ENCODE measurements around the gene REV3L. TPM values are rescaled to one million over a fixed set of nuclear protein-coding genes. Genes with fewer than 3 reads are reported as not detected.

REV3L gene
- total and polyA plus RNA-seq, 2 of the 8 experiments (the other 6 are each of a cell fraction or from before 2014, with no cell fraction given): 2.1 to 6.6 TPM

- Histone ChIP-seq H3K9ac (replicated peaks in 1 of 4; ENCODE audit: extremely low read depth in 1 of 4, low read depth in 3 of 4, low read length in 3 of 4) (no peak overlapping the region), H4K8ac (ENCODE audit: extremely low read depth, insufficient read depth, low read length) (no peak overlapping the region), H3K27ac (ENCODE audit: low read depth, low read length) (no peak overlapping the region), H3K14ac (ENCODE audit: insufficient read length) (no peak overlapping the region), H2BK20ac (ENCODE audit: low read length) (no peak overlapping the region), H2BK120ac (replicated peaks; ENCODE audit: low read depth, low read length) (no peak overlapping the region), H3K79me2 (ENCODE audit: control insufficient read depth in 1 of 2, insufficient read depth in 2 of 2, low read length in 2 of 2) (0 out of 4 replicates have a peak, but pooled peaks cover 0 to 3% of the 10 kb centered on the region in 2 experiments), H4K20me1 (replicated peaks in 1 of 2; ENCODE audit: control insufficient read depth in 1 of 2, insufficient read depth in 2 of 2, low read length in 2 of 2) (no peaks in the 10 kb centered on the region), H3K27me3 (replicated peaks in 1 of 4; ENCODE audit: control insufficient read depth in 3 of 4, extremely low read depth in 1 of 4, insufficient read depth in 3 of 4, low read length in 3 of 4) (no peaks in the 10 kb centered on the region), H3K36me3 (ENCODE audit: control insufficient read depth in 2 of 4, insufficient read depth in 4 of 4, low read length in 3 of 4) (peaks cover 2 to 56% (median 23%) of the 10 kb centered on the region in 4 experiments; a peak in 5 of 8 replicates), H2BK12ac (ENCODE audit: low read depth, low read length) (no peak overlapping the region), H3K79me1 (ENCODE audit: low read depth, low read length) (no peaks in the 10 kb centered on the region), H3K9me3 (ENCODE audit: insufficient read depth in 2 of 2, low read depth in 1 of 2, low read length in 1 of 2) (peaks cover 4 to 7% of the 10 kb centered on the region in 2 experiments), H3K4ac (replicated peaks; ENCODE audit: insufficient read length, low read depth, low read length) (no peak overlapping the region), H3K56ac (replicated peaks; ENCODE audit: insufficient read length, low read depth, low read length) (no peak overlapping the region), H2AK5ac (ENCODE audit: low read depth, low read length) (no peak overlapping the region), H2BK5ac (ENCODE audit: low read depth, low read length) (no peak overlapping the region), H3K4me3 (ENCODE audit: extremely low read depth in 1 of 4, insufficient read depth in 2 of 4, low read depth in 3 of 4, low read length in 4 of 4) (no peak overlapping the region), H4K5ac (ENCODE audit: insufficient read length, low read depth, low read length) (no peak overlapping the region), H3K23me2 (ENCODE audit: low read depth, low read length) (no peaks in the 10 kb centered on the region), H3K4me1 (replicated peaks in 1 of 4; ENCODE audit: control insufficient read depth in 3 of 4, insufficient read depth in 4 of 4, low read length in 3 of 4) (no peaks in the 10 kb centered on the region), H2BK15ac (ENCODE audit: low read length) (no peak overlapping the region), H4K91ac (replicated peaks; ENCODE audit: insufficient read length, low read length) (no peak overlapping the region), H3K23ac (ENCODE audit: insufficient read length) (no peak overlapping the region), H3K18ac (ENCODE audit: extremely low read depth, low read length) (no peak overlapping the region), H3K4me2 (ENCODE audit: insufficient read depth in 1 of 2, low read depth in 2 of 2, low read length in 2 of 2) (no peak overlapping the region), H2AFZ (ENCODE audit: low read length) (no peak overlapping the region)
- DNase-seq (ENCODE audit: low read depth in 1 of 2, low spot score in 2 of 2): no peak
- TF ChIP-seq SP4 (IDR thresholded peaks at IDR 0.05; ENCODE audit: low read length) (no peak), EGR1 (IDR thresholded peaks at IDR 0.05; ENCODE audit: borderline replicate concordance, low read depth, low read length) (no peak)
- CTCF ChIA-PET (ENCODE audit: partially characterized antibody): no interaction called here
- 100% methylated on average over 2 of the region's 2 CpGs; no CpG with 5 or more reads in 1 of the 2 experiments for whole genome bisulfite sequencing, 2 experiments (ENCODE audit: extremely low coverage in 1 of 2, insufficient coverage in 1 of 2, insufficient read length in 1 of 2, insufficient replicate concordance in 2 of 2, low coverage in 1 of 2, low lambda C conversion rate in 2 of 2, missing lambda C conversion rate in 1 of 2)
- POLR2A ChIA-PET (ENCODE audit: partially characterized antibody): no interaction called here
- FAIRE-seq: no peak
Measured at GRCh38 chr6:111278731-111279130, 204.3 kb downstream of the REV3L start.

All from H1 (cell line).